Keratinocyte (primary cell): ENCODE data around the gene CCDC40.

Source experiments
- EZH2 ChIP-seq: IDR thresholded peaks from one replicate; pipeline ENCODE4 v1.6.1; 2012; ENCODE audit warnings: inconsistent platforms, mild to moderate bottlenecking, low read length, moderate library complexity
- TF ChIP-seq, protein P1 (sequence below), 3 experiments: IDR thresholded peaks in 1 of 3; conservative IDR thresholded peaks in 1 of 3; optimal IDR thresholded peaks in 1 of 3; 2 replicates in 2 of 3; 3 replicates in 1 of 3; pipeline versions ENCODE3 to v1.5.1; 2011; ENCODE audit warnings: low read length in 3 of 3, mild to moderate bottlenecking in 3 of 3, moderate library complexity in 2 of 3, control low read depth in 1 of 3, inconsistent platforms in 1 of 3; ENCODE audit not compliant: insufficient read depth in 2 of 3; ENCODE audit errors: extremely low read depth in 1 of 3

DNA sequence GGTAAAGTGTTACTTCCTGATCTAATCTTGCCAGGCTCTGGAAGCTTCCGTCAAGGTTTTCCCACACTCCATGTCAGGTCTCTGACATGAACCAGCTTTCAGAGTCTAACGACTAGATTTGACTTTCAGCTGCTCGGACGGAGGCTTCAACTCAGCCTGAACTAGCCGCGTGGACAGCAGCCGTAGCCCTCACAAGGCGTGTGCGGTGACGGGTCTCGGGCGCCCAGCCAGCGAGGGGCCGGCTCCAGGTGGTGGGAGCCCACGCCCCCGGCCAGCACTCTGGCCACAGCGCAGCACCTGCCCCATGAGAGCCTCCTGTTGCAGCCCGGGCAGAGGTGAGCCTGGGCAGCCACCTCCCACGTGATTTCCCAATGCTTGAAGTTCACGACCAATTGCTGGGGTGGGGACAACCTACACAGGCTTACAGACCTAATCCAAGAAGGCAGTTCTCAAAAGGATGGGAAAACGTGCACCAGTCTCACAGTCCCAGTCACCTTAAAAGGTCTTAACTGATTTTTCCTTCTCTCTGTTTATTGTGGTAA is 46.3 kb upstream of the CCDC40 start:
- no peak for TF ChIP-seq EZH2
- TF ChIP-seq, protein P1, sequence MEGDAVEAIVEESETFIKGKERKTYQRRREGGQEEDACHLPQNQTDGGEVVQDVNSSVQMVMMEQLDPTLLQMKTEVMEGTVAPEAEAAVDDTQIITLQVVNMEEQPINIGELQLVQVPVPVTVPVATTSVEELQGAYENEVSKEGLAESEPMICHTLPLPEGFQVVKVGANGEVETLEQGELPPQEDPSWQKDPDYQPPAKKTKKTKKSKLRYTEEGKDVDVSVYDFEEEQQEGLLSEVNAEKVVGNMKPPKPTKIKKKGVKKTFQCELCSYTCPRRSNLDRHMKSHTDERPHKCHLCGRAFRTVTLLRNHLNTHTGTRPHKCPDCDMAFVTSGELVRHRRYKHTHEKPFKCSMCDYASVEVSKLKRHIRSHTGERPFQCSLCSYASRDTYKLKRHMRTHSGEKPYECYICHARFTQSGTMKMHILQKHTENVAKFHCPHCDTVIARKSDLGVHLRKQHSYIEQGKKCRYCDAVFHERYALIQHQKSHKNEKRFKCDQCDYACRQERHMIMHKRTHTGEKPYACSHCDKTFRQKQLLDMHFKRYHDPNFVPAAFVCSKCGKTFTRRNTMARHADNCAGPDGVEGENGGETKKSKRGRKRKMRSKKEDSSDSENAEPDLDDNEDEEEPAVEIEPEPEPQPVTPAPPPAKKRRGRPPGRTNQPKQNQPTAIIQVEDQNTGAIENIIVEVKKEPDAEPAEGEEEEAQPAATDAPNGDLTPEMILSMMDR (optimal IDR thresholded peaks at IDR 0.05 in 1 of 3, IDR thresholded peaks at IDR 0.05 in 1 of 3, conservative IDR thresholded peaks at IDR 0.05 in 1 of 3; ENCODE audit: extremely low read depth in 1 of 3, insufficient read depth in 2 of 3, low read length in 3 of 3): no peak
